Breast epithelium (tissue), 3 donors: ENCODE data around the gene STRIP1.

Experiments
- CTCF ChIP-seq, 3 donors: fragments of 450-650 bp; IDR thresholded peaks; one replicate each; pipeline ENCODE4 v1.5.1; 2016 to 2017; ENCODE audit warnings: antibody characterized with exemption in 3 of 3, mild to moderate bottlenecking in 3 of 3, moderate library complexity in 3 of 3
- POLR2A ChIP-seq: fragments of 450-650 bp; IDR thresholded peaks from one replicate; pipeline ENCODE4 v1.6.1; 2016; ENCODE audit warnings: antibody characterized with exemption, mild to moderate bottlenecking, moderate library complexity

GRCh38 chr1:109988349-109988914 lies 46.0 kb upstream of the STRIP1 start:
- TF ChIP-seq CTCF (IDR thresholded peaks at IDR 0.05) (no peak), POLR2A (no peak)
